Measurements from ENCODE around the gene HDGFL2.

DNA sequence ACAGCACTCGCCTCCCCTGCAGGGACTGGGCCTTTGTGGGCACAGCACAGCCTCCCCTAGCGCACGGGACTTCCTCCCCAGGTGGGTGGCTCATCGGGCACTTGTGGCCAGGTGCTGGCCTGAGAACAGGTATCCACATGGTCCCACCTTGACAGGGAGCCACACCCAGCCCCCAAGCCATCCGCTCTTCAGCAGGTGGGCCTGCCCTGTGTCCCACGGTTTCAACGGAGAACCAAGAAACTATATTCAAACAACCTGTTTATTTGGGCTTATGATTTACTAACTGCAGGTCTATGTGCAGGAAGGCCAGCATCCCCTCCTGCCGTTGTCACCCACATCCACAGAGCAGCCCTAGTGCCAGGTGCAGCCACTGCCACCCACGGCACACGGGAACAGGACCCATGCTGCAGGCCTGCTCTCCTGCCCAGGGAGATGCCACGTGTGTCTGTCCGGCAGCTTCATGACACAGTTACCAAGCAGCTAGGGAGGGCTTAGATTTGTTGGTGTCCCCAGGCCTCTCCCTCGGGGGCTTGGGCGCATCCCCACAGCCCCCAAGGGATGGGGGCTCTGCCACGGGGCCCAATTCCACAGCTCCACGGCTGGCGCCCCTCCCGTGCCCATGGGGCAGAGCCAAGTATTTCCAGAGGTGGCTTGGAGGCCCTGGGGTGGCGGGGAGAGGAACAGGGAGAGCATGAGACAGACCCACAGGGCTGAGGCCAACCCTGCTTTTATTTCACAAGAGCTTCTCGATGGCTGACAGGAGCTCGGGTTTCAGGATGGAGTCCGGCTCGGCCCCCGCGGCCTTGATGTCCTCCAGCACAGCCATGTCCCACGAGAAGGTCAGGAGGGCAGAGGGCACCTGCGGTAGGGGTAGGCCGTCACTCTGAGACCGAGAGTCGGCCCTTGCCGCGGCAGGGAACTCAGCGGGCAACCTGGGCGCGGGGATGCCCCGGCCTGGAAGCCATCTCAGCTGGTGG lies 27.0 kb upstream of the HDGFL2 start:
- no peak for TF ChIP-seq ELF4 (IDR thresholded peaks at IDR 0.05)
- TF ChIP-seq CTBP1 (IDR thresholded peaks at IDR 0.05; ENCODE audit: borderline replicate concordance): no peak
